ENCODE results near the gene KLHDC9. TPM values are rescaled to one million over a fixed set of nuclear protein-coding genes. Genes with fewer than 3 reads are reported as not detected.

Gene KLHDC9
- total and polyA plus RNA-seq, 2 of the 13 experiments (the other 11 are each of a cell fraction or from before 2014, with no cell fraction given): 2.9 TPM

GRCh38 chr1:161074676-161075368 lies 23.3 kb upstream of the KLHDC9 start (continued):
- TF ChIP-seq HNF4G (IDR thresholded peaks at IDR 0.05; ENCODE audit: borderline replicate concordance, low read depth, low read length) (no peak), HNF4G (CRISPR knock-in tag; IDR thresholded peaks at IDR 0.05; ENCODE audit: borderline replicate concordance, low read depth) (no peak), ZNF292 (CRISPR knock-in tag; IDR thresholded peaks at IDR 0.05; ENCODE audit: borderline replicate concordance, low read depth) (no peak), POLR2A (IDR thresholded peaks at IDR 0.05; ENCODE audit: insufficient read depth in 1 of 2, low read depth in 2 of 2, low read length in 2 of 2) (0 out of 4 replicates have a peak, but pooled peaks of 1 of the 2 experiments have one; percentile 47), ATF2 (CRISPR knock-in tag; IDR thresholded peaks at IDR 0.05) (peak; percentile 75), ZNF773 (CRISPR knock-in tag; IDR thresholded peaks at IDR 0.05; ENCODE audit: borderline replicate concordance) (no peak), ZFP90 (CRISPR knock-in tag; IDR thresholded peaks at IDR 0.05; ENCODE audit: borderline replicate concordance) (0 out of 2 replicates have a peak, but pooled peaks have one; percentile 28), ATF7 (IDR thresholded peaks at IDR 0.05) (peak; percentile 98), ATF7 (CRISPR knock-in tag; IDR thresholded peaks at IDR 0.05) (peak; percentile 95), ZBTB10 (CRISPR knock-in tag; IDR thresholded peaks at IDR 0.05; ENCODE audit: borderline replicate concordance) (no peak; the same call in 1 of the 2 replicates)
- TF ChIP-seq, protein P1, sequence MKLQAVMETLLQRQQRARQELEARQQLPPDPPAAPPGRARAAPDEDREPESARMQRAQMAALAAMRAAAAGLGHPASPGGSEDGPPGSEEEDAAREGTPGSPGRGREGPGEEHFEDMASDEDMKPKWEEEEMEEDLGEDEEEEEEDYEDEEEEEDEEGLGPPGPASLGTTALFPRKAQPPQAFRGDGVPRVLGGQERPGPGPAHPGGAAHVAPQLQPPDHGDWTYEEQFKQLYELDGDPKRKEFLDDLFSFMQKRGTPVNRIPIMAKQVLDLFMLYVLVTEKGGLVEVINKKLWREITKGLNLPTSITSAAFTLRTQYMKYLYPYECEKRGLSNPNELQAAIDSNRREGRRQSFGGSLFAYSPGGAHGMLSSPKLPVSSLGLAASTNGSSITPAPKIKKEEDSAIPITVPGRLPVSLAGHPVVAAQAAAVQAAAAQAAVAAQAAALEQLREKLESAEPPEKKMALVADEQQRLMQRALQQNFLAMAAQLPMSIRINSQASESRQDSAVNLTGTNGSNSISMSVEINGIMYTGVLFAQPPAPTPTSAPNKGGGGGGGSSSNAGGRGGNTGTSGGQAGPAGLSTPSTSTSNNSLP (IDR thresholded peaks at IDR 0.05; ENCODE audit: low read depth, low read length): no peak
- TF ChIP-seq, protein P2, sequence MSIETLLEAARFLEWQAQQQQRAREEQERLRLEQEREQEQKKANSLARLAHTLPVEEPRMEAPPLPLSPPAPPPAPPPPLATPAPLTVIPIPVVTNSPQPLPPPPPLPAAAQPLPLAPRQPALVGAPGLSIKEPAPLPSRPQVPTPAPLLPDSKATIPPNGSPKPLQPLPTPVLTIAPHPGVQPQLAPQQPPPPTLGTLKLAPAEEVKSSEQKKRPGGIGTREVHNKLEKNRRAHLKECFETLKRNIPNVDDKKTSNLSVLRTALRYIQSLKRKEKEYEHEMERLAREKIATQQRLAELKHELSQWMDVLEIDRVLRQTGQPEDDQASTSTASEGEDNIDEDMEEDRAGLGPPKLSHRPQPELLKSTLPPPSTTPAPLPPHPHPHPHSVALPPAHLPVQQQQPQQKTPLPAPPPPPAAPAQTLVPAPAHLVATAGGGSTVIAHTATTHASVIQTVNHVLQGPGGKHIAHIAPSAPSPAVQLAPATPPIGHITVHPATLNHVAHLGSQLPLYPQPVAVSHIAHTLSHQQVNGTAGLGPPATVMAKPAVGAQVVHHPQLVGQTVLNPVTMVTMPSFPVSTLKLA (IDR thresholded peaks at IDR 0.05): peak; percentile 86
- TF ChIP-seq, protein P3, sequence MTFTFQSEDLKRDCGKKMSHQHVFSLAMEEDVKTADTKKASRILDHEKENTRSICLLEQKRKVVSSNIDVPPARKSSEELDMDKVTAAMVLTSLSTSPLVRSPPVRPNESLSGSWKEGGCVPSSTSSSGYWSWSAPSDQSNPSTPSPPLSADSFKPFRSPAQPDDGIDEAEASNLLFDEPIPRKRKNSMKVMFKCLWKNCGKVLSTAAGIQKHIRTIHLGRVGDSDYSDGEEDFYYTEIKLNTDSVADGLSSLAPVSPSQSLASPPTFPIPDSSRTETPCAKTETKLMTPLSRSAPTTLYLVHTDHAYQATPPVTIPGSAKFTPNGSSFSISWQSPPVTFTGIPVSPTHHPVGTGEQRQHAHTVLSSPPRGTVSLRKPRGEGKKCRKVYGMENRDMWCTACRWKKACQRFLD (CRISPR knock-in tag; IDR thresholded peaks at IDR 0.05; ENCODE audit: borderline replicate concordance): no peak
- TF ChIP-seq, protein P4, sequence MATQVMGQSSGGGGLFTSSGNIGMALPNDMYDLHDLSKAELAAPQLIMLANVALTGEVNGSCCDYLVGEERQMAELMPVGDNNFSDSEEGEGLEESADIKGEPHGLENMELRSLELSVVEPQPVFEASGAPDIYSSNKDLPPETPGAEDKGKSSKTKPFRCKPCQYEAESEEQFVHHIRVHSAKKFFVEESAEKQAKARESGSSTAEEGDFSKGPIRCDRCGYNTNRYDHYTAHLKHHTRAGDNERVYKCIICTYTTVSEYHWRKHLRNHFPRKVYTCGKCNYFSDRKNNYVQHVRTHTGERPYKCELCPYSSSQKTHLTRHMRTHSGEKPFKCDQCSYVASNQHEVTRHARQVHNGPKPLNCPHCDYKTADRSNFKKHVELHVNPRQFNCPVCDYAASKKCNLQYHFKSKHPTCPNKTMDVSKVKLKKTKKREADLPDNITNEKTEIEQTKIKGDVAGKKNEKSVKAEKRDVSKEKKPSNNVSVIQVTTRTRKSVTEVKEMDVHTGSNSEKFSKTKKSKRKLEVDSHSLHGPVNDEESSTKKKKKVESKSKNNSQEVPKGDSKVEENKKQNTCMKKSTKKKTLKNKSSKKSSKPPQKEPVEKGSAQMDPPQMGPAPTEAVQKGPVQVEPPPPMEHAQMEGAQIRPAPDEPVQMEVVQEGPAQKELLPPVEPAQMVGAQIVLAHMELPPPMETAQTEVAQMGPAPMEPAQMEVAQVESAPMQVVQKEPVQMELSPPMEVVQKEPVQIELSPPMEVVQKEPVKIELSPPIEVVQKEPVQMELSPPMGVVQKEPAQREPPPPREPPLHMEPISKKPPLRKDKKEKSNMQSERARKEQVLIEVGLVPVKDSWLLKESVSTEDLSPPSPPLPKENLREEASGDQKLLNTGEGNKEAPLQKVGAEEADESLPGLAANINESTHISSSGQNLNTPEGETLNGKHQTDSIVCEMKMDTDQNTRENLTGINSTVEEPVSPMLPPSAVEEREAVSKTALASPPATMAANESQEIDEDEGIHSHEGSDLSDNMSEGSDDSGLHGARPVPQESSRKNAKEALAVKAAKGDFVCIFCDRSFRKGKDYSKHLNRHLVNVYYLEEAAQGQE (IDR thresholded peaks at IDR 0.05; ENCODE audit: borderline replicate concordance in 1 of 2, low read depth in 1 of 2, low read length in 2 of 2): no peak

All from HepG2 (cell line).